Keratinocyte (primary cell): ENCODE results near the gene GPR183. TPM values are rescaled to one million over a fixed set of nuclear protein-coding genes. Genes with fewer than 3 reads are reported as not detected.

ENCODE experiments used
- DNase-seq: peaks from one replicate; pipeline ENCODE4 v3.0.0-alpha.2; 2011; ENCODE audit warnings: low read depth, missing footprints, low spot score
- FAIRE-seq: peaks from 2 replicates; lab custom pipeline; 2011; peaks lifted over from hg19 to GRCh38; lab: Jason Lieb, UNC
- H2AFZ ChIP-seq: 2 replicates; pipeline ENCODE4 v1.6.0; 2012; ENCODE audit warnings: low read length, control low read depth, inconsistent platforms; ENCODE audit not compliant: control insufficient read depth
- H3K27ac ChIP-seq: 2 replicates; pipeline ENCODE4 v1.5.1; 2011; ENCODE audit warnings: low read length; ENCODE audit not compliant: control insufficient read depth, insufficient read depth
- H3K27me3 ChIP-seq: 3 replicates; pipeline ENCODE4 v1.6.0; 2011; ENCODE audit warnings: low read length; ENCODE audit not compliant: control insufficient read depth, insufficient read depth; ENCODE audit errors: extremely low read depth
- H3K36me3 ChIP-seq, 2 experiments: 2 replicates in 1 of 2; 3 replicates in 1 of 2; pipeline ENCODE4 v1.5.1; 2011; ENCODE audit warnings: low read length in 2 of 2, mild to moderate bottlenecking in 1 of 2; ENCODE audit not compliant: control insufficient read depth in 2 of 2, insufficient read depth in 2 of 2; ENCODE audit errors: extremely low read depth in 1 of 2
- H3K4me1 ChIP-seq: 3 replicates; pipeline ENCODE4 v1.5.1; 2011; ENCODE audit warnings: low read length; ENCODE audit not compliant: control insufficient read depth, insufficient read depth; ENCODE audit errors: extremely low read depth
- H3K4me2 ChIP-seq: 3 replicates; pipeline ENCODE4 v1.6.0; 2011; ENCODE audit warnings: low read depth, low read length; ENCODE audit not compliant: control insufficient read depth, insufficient read depth; ENCODE audit errors: extremely low read depth
- H3K4me3 ChIP-seq, 3 experiments: fragments of 200-600 bp in 1 of 3; sonication (generic) in 1 of 3; 2 replicates in 2 of 3; 3 replicates in 1 of 3; pipeline ENCODE4 v1.5.1; 2011 to 2016; ENCODE audit warnings: low read length in 3 of 3, mild to moderate bottlenecking in 3 of 3, control low read depth in 2 of 3, inconsistent platforms in 1 of 3, low read depth in 1 of 3, mixed read lengths in 1 of 3, mixed run types in 1 of 3, moderate library complexity in 1 of 3; ENCODE audit not compliant: control insufficient read depth in 2 of 3, insufficient read depth in 2 of 3; ENCODE audit errors: extremely low read depth in 1 of 3
- H3K79me2 ChIP-seq: 2 replicates; pipeline ENCODE4 v1.6.0; 2012; ENCODE audit warnings: low read length; ENCODE audit not compliant: control insufficient read depth, insufficient read depth
- H3K9ac ChIP-seq: 3 replicates; pipeline ENCODE4 v1.6.0; 2011; ENCODE audit warnings: low read length; ENCODE audit not compliant: control insufficient read depth, insufficient read depth; ENCODE audit errors: extremely low read depth
- H3K9me1 ChIP-seq: 3 replicates; pipeline ENCODE4 v1.6.0; 2011; ENCODE audit warnings: low read length; ENCODE audit not compliant: control insufficient read depth, insufficient read depth; ENCODE audit errors: extremely low read depth
- H3K9me3 ChIP-seq: 2 replicates; pipeline ENCODE4 v1.5.1; 2012; ENCODE audit warnings: low read depth, low read length; ENCODE audit not compliant: control insufficient read depth
- H4K20me1 ChIP-seq: 3 replicates; pipeline ENCODE4 v1.6.0; 2011; ENCODE audit warnings: low read length; ENCODE audit not compliant: control insufficient read depth, insufficient read depth; ENCODE audit errors: extremely low read depth
- CTCF ChIP-seq, 3 experiments: IDR thresholded peaks in 1 of 3; conservative IDR thresholded peaks in 1 of 3; optimal IDR thresholded peaks in 1 of 3; 2 replicates in 2 of 3; 3 replicates in 1 of 3; pipeline versions ENCODE3 to v1.5.1; 2011; ENCODE audit warnings: low read length in 3 of 3, mild to moderate bottlenecking in 3 of 3, moderate library complexity in 2 of 3, control low read depth in 1 of 3, inconsistent platforms in 1 of 3; ENCODE audit not compliant: insufficient read depth in 2 of 3; ENCODE audit errors: extremely low read depth in 1 of 3
- EZH2 ChIP-seq: IDR thresholded peaks from one replicate; pipeline ENCODE4 v1.6.1; 2012; ENCODE audit warnings: inconsistent platforms, mild to moderate bottlenecking, low read length, moderate library complexity
- dilution Hi-C: fragments of 300-500 bp; cut with MboI; formaldehyde crosslinking; loops from one replicate; pipeline ENCODE4 v1.7.0; 2020; ENCODE audit warnings: low sequenced_read_pairs; ENCODE audit not compliant: extremely low pct_ligation_motif_present
- polyA plus RNA-seq, 5 experiments: library from polyadenylated mRNA; depleted of rRNA in 3 of 5; stranded (reverse) in 3 of 5; stranded (forward) in 1 of 5; unstranded in 1 of 5; fragments of >200 nt; gene quantifications; 1 replicate in 1 of 5; 2 replicates in 3 of 5; 3 replicates in 1 of 5; pipeline versions ENCODE4 v1.2.1 to v1.2.3, GENCODE V29; 2011 to 2012; ENCODE audit warnings: missing spikeins in 2 of 5, low read depth in 1 of 5, low replicate concordance in 1 of 5

The GPR183 gene
- polyA plus RNA-seq, 1 donor (not counting 4 experiments of a cell fraction or from before 2014, with no cell fraction given) = not detected

- H3K79me2 ChIP-seq = no peaks in the 10 kb centered on the region
- H3K9me1 ChIP-seq = no peaks in the 10 kb centered on the region
- DNase-seq (no peak), FAIRE-seq (no peak)
- no peak overlapping the region for H3K4me2 ChIP-seq
- H3K9ac ChIP-seq = no peak overlapping the region
- no peaks in the 10 kb centered on the region for H3K4me1 ChIP-seq
- TF ChIP-seq CTCF (optimal IDR thresholded peaks at IDR 0.05 in 1 of 3, IDR thresholded peaks at IDR 0.05 in 1 of 3, conservative IDR thresholded peaks at IDR 0.05 in 1 of 3; ENCODE audit: extremely low read depth in 1 of 3, insufficient read depth in 2 of 3, low read length in 3 of 3) (no peak), EZH2 (no peak)
- no peak overlapping the region for H3K27ac ChIP-seq
- H3K36me3 ChIP-seq = peaks cover 6 to 12% of the 10 kb centered on the region in 2 experiments
- dilution Hi-C loops = no loop called here
- H4K20me1 ChIP-seq = no peaks in the 10 kb centered on the region
- no peak overlapping the region for H3K4me3 ChIP-seq
- H3K27me3 ChIP-seq = no peaks in the 10 kb centered on the region
- H3K9me3 ChIP-seq = no peaks in the 10 kb centered on the region
- no peak overlapping the region for H2AFZ ChIP-seq
Observed at GRCh38 chr13:99330942-99331341, 23.7 kb upstream of the GPR183 start.

GRCh38 chr13:99329477-99329876 lies 22.3 kb upstream of the GPR183 start:
- FAIRE-seq (no peak), DNase-seq (no peak)
- Histone ChIP-seq H3K9ac (no peak overlapping the region), H2AFZ (no peak overlapping the region), H3K9me3 (no peaks in the 10 kb centered on the region), H3K36me3 (peaks cover 6 to 12% of the 10 kb centered on the region in 2 experiments), H3K27ac (no peak overlapping the region), H4K20me1 (peaks cover 2% of the 10 kb centered on the region), H3K9me1 (no peaks in the 10 kb centered on the region), H3K79me2 (no peaks in the 10 kb centered on the region), H3K4me3 (no peak overlapping the region), H3K27me3 (no peaks in the 10 kb centered on the region), H3K4me1 (no peaks in the 10 kb centered on the region), H3K4me2 (no peak overlapping the region)
- no peak for TF ChIP-seq CTCF (optimal IDR thresholded peaks at IDR 0.05 in 1 of 3, IDR thresholded peaks at IDR 0.05 in 1 of 3, conservative IDR thresholded peaks at IDR 0.05 in 1 of 3; ENCODE audit: extremely low read depth in 1 of 3, insufficient read depth in 2 of 3, low read length in 3 of 3)
- TF ChIP-seq EZH2 = no peak
- dilution Hi-C loops = no loop called here
